Activated naive CD4-positive, alpha-beta T cell treated with anti-CD3 and anti-CD28 coated beads, Interleukin-2, amount 50 U/mL, for 24 hours (primary cell): ENCODE results near the gene CREB5.

Experiments used
- H3K27ac Mint-ChIP-seq: one replicate; pipeline ENCODE4 v1.8.0; 2021; ENCODE audit warnings: mild to moderate bottlenecking, mixed read lengths
- H3K27me3 Mint-ChIP-seq: one replicate; pipeline ENCODE4 v1.8.0; 2021; ENCODE audit warnings: mixed read lengths
- H3K36me3 Mint-ChIP-seq: one replicate; pipeline ENCODE4 v1.8.0; 2021; ENCODE audit warnings: mixed read lengths
- H3K4me1 Mint-ChIP-seq: one replicate; pipeline ENCODE4 v1.8.0; 2021; ENCODE audit warnings: mixed read lengths
- H3K4me3 Mint-ChIP-seq: one replicate; pipeline ENCODE4 v1.8.0; 2021; ENCODE audit warnings: mild to moderate bottlenecking, mixed read lengths
- H3K9me3 Mint-ChIP-seq: one replicate; pipeline ENCODE4 v1.8.0; 2021; ENCODE audit warnings: mixed read lengths

CREB5 gene

DNA sequence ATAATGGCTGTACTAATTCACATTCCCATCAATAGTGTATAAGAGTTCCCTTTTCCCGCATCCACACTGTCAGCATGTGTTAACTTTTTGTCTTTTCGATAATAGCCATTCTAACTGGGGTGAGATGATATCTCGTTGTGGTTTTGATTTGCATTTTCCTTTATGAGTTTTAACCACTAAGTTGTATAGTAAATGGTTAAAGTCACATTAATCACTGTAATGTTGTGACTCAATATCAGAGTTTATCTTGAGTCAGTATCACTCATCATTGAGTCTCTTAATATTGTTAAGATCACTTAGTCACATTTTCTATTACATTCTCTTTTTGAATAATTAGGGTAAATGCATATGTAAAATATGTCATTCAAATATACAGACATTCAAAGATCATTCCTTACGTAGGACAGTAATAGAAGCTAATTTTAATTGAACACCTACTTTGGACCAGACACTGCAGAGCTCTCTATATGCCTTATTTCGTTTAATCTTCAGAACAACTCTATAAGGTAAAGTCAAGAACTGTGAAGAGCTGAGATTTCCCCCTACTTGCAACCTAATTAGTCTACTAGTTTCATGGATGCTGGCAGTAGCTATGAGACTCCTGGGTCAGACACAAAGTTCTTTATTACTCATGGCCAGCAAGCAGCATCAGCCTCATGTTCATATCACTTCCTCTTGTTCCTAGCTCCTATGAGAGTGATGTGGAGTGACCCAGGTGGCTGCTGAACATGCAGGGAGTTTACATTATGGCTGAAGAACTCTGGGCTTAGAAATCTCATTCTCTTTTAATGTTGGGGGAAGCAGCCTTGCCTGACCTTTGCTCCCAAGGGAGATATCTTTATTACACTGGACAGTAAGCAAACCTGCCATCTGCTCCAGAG lies 30.5 kb downstream of the CREB5 start:
- no peak overlapping the region for H3K4me3 Mint-ChIP-seq
- H3K4me1 Mint-ChIP-seq = peaks cover 14% of the 10 kb centered on the region
- peak overlapping the region; percentile 61 for H3K27ac Mint-ChIP-seq
- H3K9me3 Mint-ChIP-seq = peaks cover 7% of the 10 kb centered on the region
- peaks cover 3% of the 10 kb centered on the region for H3K27me3 Mint-ChIP-seq
- H3K36me3 Mint-ChIP-seq = no peaks in the 10 kb centered on the region

DNA sequence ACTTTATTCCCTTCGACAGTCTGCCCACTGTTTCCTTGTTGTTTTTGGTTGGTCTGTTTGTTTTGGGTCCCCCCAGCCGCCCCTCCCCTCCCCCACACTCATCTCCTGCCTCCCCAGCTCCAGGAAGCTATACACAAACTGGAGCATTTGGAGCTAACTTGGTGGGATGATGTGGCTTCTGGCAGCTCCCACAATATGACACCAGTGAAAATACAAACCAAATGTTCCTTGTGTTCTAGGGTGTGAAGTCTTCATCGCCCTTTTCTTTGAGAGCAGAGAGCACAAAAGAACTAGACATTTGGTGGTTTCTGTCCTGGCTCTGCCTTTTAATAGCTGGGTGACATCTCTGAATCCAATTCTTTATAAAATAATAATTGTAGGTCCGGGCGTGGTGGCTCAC lies 33.8 kb downstream of the CREB5 start:
- H3K27ac Mint-ChIP-seq = no peak overlapping the region
- H3K4me1 Mint-ChIP-seq = peaks cover 14% of the 10 kb centered on the region
- no peaks in the 10 kb centered on the region for H3K36me3 Mint-ChIP-seq
- peaks cover 3% of the 10 kb centered on the region for H3K27me3 Mint-ChIP-seq
- peaks cover 7% of the 10 kb centered on the region for H3K9me3 Mint-ChIP-seq
- no peak overlapping the region for H3K4me3 Mint-ChIP-seq

GRCh38 chr7:28447071-28447470 lies 34.8 kb downstream of the CREB5 start:
- Mint-ChIP-seq H3K36me3 (no peaks in the 10 kb centered on the region), H3K4me3 (no peak overlapping the region), H3K27ac (no peak overlapping the region), H3K9me3 (peaks cover 6% of the 10 kb centered on the region), H3K4me1 (peaks cover 14% of the 10 kb centered on the region), H3K27me3 (peaks cover 2% of the 10 kb centered on the region)

DNA sequence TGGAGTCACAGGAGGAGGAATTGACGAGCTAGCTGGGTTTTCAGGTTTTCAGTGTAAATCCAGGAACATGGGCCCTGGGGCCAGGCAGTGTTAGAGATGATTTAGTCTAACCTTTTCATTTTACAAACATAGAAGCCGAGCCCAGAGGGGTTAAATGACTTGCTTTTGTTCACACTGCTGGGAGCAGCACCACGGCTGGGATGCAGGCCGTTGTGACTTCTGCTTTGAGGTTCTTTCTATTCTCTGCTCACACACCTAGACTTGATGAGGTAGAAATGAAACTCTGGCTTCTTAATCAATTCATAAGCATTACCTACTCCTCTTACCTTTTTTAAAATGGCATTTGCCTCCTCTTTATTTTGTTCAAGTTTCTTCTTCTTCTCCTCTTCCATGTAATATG lies 36.4 kb downstream of the CREB5 start:
- Mint-ChIP-seq H3K27me3 (peaks cover under 1% of the 10 kb centered on the region), H3K4me3 (no peak overlapping the region), H3K27ac (no peak overlapping the region), H3K36me3 (no peaks in the 10 kb centered on the region), H3K4me1 (no peaks in the 10 kb centered on the region), H3K9me3 (no peaks in the 10 kb centered on the region)

GRCh38 chr7:28452681-28453080 lies 40.4 kb downstream of the CREB5 start:
- H3K4me3 Mint-ChIP-seq = no peak overlapping the region
- H3K36me3 Mint-ChIP-seq = no peaks in the 10 kb centered on the region
- H3K9me3 Mint-ChIP-seq = no peaks in the 10 kb centered on the region
- peaks cover 2% of the 10 kb centered on the region for H3K27me3 Mint-ChIP-seq
- H3K4me1 Mint-ChIP-seq = no peaks in the 10 kb centered on the region
- H3K27ac Mint-ChIP-seq = no peak overlapping the region

GRCh38 chr7:28455486-28455885 lies 43.2 kb downstream of the CREB5 start:
- Mint-ChIP-seq H3K9me3 (no peaks in the 10 kb centered on the region), H3K36me3 (no peaks in the 10 kb centered on the region), H3K27ac (no peak overlapping the region), H3K4me1 (no peaks in the 10 kb centered on the region), H3K27me3 (peaks cover 2% of the 10 kb centered on the region), H3K4me3 (no peak overlapping the region)

- no peaks in the 10 kb centered on the region for H3K4me1 Mint-ChIP-seq
- no peak overlapping the region for H3K4me3 Mint-ChIP-seq
- H3K27me3 Mint-ChIP-seq = peaks cover 2% of the 10 kb centered on the region
- no peak overlapping the region for H3K27ac Mint-ChIP-seq
- H3K9me3 Mint-ChIP-seq = no peaks in the 10 kb centered on the region
- H3K36me3 Mint-ChIP-seq = no peaks in the 10 kb centered on the region
These were observed 43.7 kb downstream of the CREB5 start for GRCh38 chr7:28456044-28456443.

DNA sequence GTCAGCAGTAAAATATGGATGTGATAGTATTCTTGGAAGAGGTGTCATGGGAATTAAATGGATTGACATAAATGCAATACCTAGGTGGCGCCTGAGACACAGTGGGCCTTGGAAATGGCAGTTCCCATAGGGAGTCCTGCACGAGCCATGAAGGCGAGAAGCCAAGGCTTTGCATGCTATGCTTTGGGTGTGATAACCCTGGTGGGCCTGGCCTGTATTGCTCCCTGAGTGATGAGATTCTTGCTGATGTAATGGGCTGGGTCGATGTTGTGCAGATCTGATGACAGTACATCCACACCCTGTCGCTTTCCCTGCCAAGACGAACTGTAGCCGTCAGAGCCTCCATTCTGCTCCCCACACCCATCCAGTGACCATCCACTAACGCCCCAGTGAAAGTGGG lies 46.4 kb downstream of the CREB5 start:
- H3K36me3 Mint-ChIP-seq = no peaks in the 10 kb centered on the region
- no peak overlapping the region for H3K4me3 Mint-ChIP-seq
- peaks cover 8% of the 10 kb centered on the region for H3K27me3 Mint-ChIP-seq
- H3K4me1 Mint-ChIP-seq = no peaks in the 10 kb centered on the region
- no peak overlapping the region for H3K27ac Mint-ChIP-seq
- H3K9me3 Mint-ChIP-seq = no peaks in the 10 kb centered on the region

DNA sequence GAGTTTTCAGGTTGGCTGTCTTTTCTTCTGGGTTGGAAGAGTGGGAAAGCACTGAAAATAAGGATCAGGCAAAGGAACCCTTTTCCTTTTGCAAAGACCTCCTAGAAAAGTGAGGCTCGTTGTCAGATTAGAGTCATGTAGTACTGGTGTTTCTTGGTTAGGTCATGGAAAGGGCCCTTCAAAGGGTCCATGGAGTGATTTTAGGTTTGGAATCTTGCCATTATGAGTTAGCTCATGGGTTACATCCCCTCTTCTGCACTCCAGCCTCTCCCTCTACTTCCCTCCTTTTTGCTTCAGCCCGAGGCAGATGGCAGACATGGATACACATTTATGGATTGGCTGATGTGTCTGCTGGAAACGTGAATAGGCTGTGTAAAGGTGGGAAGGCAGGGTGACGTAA lies 47.0 kb downstream of the CREB5 start:
- Mint-ChIP-seq H3K4me1 (no peaks in the 10 kb centered on the region), H3K36me3 (no peaks in the 10 kb centered on the region), H3K27ac (no peak overlapping the region), H3K9me3 (no peaks in the 10 kb centered on the region), H3K4me3 (no peak overlapping the region), H3K27me3 (peaks cover 13% of the 10 kb centered on the region)

GRCh38 chr7:28465697-28466096 lies 53.4 kb downstream of the CREB5 start:
- no peaks in the 10 kb centered on the region for H3K4me1 Mint-ChIP-seq
- peaks cover 11% of the 10 kb centered on the region for H3K27me3 Mint-ChIP-seq
- H3K36me3 Mint-ChIP-seq = no peaks in the 10 kb centered on the region
- no peak overlapping the region for H3K4me3 Mint-ChIP-seq
- H3K27ac Mint-ChIP-seq = no peak overlapping the region
- H3K9me3 Mint-ChIP-seq = no peaks in the 10 kb centered on the region

DNA sequence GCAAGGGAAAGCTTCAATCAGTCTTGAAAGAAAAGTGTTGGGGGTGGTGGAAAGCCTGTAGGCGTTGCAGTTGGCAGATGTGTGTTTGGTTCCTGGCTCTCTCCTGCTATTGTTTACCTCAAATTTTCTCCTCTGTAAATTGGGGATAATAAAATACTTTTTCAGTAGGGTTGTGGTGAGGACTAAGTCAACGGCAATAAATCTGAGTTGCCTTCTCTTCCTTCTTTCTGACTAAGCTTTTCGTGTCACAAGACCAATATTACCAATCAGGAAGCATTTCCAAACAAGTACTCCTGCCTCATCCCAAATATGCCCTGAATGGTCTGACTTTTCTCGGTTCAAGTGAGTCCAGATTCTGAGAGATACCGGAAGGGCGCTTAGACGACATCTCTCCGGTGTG lies 54.0 kb downstream of the CREB5 start:
- Mint-ChIP-seq H3K4me3 (no peak overlapping the region), H3K4me1 (no peaks in the 10 kb centered on the region), H3K9me3 (no peaks in the 10 kb centered on the region), H3K27ac (no peak overlapping the region), H3K36me3 (no peaks in the 10 kb centered on the region), H3K27me3 (peaks cover 13% of the 10 kb centered on the region)

DNA sequence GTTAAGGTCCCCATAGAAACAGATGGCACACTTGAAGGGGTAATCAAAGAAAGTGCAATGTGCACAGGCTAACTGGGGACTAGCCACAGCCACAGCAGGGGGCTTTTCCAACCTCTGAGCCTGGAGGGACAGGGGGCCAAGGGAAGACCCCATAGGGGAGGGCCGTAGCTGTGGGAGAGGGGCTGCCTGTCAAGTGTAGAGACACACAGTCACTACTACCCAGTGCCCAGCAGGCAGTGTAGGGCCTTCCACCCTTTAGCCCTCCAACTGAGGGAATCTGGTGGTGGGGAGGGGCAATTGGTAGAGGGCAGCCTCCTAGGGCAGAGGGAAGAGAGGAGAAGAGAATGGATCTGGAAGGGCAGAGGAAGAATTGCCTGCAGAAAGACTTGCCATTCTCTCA lies 54.6 kb downstream of the CREB5 start:
- H3K27me3 Mint-ChIP-seq = peaks cover 12% of the 10 kb centered on the region
- no peaks in the 10 kb centered on the region for H3K36me3 Mint-ChIP-seq

GRCh38 chr7:28469562-28469961 lies 57.2 kb downstream of the CREB5 start:
- Mint-ChIP-seq H3K27ac (no peak overlapping the region), H3K36me3 (no peaks in the 10 kb centered on the region), H3K4me1 (no peaks in the 10 kb centered on the region), H3K9me3 (no peaks in the 10 kb centered on the region), H3K4me3 (no peak overlapping the region), H3K27me3 (peaks cover 9% of the 10 kb centered on the region)

More for the DNA sequence above, 54.6 kb downstream of the CREB5 start:
- Mint-ChIP-seq H3K9me3 (no peaks in the 10 kb centered on the region), H3K4me3 (no peak overlapping the region), H3K27ac (no peak overlapping the region), H3K4me1 (no peaks in the 10 kb centered on the region)

GRCh38 chr7:28470344-28470743 lies 58.0 kb downstream of the CREB5 start:
- no peaks in the 10 kb centered on the region for H3K36me3 Mint-ChIP-seq
- H3K4me1 Mint-ChIP-seq = no peaks in the 10 kb centered on the region
- H3K27ac Mint-ChIP-seq = no peak overlapping the region
- H3K4me3 Mint-ChIP-seq = no peak overlapping the region
- no peaks in the 10 kb centered on the region for H3K9me3 Mint-ChIP-seq
- peaks cover 9% of the 10 kb centered on the region for H3K27me3 Mint-ChIP-seq

DNA sequence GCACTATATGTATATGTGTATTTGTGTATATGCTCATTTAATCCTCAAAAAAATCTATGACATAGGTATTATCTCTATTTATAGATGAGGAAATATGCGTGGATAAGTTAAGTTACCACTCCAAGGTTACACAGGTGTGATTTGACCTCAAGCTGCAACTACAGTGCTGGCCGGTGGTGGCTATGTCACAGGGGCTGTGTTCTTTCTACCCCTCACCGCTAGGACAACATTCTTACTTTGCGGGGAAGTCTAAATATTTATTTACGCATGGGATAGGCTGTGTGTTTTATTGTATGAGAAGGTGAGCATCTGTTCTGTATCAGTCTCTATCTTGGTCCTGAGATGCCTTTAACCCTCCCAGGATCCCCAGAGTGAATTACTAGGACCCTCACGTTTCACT lies 60.0 kb downstream of the CREB5 start:
- Mint-ChIP-seq H3K9me3 (no peaks in the 10 kb centered on the region), H3K27ac (no peak overlapping the region), H3K4me1 (no peaks in the 10 kb centered on the region), H3K36me3 (no peaks in the 10 kb centered on the region), H3K27me3 (peaks cover 10% of the 10 kb centered on the region), H3K4me3 (no peak overlapping the region)

DNA sequence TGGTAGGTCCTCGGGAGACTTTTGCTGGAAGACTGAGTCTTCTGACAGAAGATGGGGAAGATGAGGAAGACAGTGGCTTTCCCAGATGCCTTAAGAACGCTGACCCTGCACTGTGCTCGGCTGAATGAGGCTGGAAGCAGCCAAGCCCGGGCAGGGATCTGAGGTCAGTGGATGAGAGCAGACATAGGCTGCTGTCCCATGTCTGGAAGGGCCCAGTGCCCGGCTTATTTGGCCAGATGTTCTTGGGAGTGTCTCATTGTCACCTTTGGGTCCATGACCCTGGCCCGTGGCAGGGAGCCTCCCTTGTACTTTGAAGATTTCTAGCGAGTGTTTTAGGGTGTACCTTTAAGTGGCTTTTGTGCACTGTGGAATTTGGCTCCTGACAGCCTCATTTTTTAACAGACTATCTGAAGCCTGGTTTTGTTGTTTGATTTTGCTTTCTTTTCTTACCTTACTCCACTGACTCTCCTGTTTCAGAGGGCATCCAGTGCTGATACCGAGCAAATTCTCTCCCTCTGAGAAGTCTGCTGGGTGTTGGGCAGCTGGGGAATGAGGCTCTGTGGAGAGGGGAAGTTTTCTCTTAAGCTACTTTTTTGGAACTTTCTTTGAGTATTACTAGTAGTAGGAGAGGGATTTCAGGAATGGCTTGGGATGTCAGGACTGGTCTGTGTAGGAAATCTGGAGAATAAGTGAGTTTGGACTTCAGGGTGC lies 61.4 kb downstream of the CREB5 start:
- no peaks in the 10 kb centered on the region for H3K36me3 Mint-ChIP-seq
- peaks cover 13% of the 10 kb centered on the region for H3K27me3 Mint-ChIP-seq
- no peaks in the 10 kb centered on the region for H3K9me3 Mint-ChIP-seq
- no peak overlapping the region for H3K4me3 Mint-ChIP-seq
- no peaks in the 10 kb centered on the region for H3K4me1 Mint-ChIP-seq
- H3K27ac Mint-ChIP-seq = no peak overlapping the region
